ENCODE data around the gene LCP2.
"Not testable (repeated sequence)": the region's sequence is repeated elsewhere in the genome, so short reads cannot be mapped to it uniquely, and the experiment has no call there.

The LCP2 gene

GRCh38 chr5:170269579-170269978 lies 28.0 kb downstream of the LCP2 start:
- peak; percentile 32 for DNase-seq

GRCh38 chr5:170268884-170269283 lies 28.7 kb downstream of the LCP2 start:
- no peak for DNase-seq

DNA sequence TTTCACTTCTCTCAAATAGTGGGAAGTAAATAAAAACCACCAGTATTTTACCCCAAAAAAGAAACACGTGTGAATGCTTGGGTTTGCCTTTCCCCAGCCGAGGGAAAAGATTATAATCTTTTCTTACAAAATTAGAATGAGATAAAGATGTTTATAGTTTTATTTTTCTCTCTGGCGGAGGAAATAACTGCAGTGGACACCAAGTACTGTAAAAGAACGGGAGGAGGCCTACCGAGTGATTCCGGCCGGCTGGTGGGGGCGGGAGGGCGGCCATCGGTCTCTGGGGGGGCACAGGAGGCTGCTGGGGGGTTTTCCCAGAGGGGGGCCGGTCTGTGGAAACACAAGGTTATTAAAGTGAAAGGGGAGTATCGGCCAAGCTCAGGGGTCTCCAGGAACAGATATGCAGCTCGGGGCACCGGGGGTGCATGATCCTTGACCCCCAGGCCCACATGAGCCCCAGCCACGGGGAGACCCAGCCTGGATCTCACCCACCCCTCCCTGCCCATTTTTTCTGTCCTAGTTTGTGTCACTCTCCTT lies 29.4 kb downstream of the LCP2 start:
- no peak for DNase-seq

DNA sequence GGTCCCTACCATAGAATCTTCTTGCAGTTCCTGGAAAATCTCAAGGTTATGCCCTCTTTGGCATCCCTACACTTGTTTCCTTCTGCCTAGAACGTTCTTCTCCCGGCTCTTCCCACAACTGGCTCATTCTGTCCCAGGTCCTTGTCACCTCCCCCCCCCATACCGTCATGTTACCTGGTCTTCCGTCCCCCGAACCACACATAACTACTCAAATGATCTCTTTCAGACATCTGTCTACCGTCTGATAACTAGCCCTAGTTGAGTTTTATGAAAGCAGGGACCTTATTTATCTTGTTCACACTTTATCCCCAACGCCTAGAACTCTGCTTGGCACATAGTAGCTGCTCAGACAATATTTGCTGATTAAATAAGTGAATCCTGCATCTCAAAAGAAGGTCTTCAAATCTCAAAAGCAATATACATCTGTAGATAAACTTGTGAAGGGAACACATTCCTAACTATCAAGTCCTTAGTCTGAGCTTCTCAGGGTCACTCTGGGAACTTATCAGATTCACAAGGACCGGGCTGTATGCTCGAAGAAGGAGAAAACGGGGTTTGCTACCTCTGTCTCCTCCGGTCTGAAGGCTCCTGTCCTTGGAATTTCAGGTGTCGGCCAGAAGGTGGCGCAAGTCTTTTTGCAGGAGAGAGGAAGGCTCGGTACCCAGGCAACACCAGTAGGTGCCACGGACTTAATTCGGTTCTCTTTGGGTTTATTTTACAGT lies 30.0 kb downstream of the LCP2 start:
- DNase-seq: peak; percentile 81

GRCh38 chr5:170266570-170267381 lies 30.8 kb downstream of the LCP2 start:
- peak; percentile 67 for DNase-seq

- no peak for DNase-seq
Measured at GRCh38 chr5:170265522-170265921, 32.1 kb downstream of the LCP2 start.

GRCh38 chr5:170263906-170264305 lies 33.7 kb downstream of the LCP2 start:
- no peak for DNase-seq

DNA sequence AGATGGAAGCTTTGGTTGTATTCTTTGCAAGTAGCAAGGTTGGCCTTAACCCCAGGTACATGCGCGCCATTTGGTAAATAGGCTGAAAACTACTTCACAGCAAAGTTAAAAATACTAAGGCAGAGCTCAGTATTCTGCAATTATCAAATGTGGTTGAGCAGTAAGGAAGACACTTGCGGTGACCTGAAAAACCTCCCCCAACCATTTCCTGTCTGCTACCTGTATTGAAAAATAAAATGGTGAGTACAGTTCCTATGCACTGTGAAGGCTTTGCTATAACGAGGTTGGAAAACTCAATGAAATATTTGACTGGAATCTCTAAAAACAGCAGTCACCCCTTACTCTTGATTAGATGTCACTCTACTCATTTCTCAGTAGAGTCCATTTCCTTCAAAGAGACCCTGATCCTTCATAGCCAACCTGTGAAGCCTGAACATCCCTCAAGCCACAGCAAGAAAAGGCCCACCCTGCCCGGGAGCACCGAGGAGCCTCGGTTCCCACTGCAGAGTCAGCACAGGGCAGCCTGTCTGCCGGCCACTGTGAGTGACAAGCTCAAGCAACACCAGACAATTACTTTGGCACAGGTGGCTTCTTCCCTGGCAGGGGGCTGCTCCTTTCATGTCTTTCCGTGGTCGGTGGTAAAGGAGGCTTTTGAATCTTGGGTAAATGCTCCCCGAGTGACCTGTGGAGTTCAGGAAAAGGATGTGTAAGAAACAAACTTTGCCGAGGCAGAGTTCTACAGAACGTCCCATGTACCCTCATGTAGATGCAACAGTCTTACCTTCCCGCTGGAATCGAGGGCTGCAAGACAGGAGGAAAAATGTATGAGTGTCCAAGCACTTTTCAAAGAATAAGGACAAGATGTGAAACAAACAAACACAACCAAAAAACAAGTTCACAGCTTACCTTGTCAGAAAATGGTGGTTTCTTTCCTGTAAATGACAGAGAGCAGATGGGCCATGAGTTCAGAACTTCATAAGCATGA lies 35.2 kb downstream of the LCP2 start:
- no peak for DNase-seq

DNA sequence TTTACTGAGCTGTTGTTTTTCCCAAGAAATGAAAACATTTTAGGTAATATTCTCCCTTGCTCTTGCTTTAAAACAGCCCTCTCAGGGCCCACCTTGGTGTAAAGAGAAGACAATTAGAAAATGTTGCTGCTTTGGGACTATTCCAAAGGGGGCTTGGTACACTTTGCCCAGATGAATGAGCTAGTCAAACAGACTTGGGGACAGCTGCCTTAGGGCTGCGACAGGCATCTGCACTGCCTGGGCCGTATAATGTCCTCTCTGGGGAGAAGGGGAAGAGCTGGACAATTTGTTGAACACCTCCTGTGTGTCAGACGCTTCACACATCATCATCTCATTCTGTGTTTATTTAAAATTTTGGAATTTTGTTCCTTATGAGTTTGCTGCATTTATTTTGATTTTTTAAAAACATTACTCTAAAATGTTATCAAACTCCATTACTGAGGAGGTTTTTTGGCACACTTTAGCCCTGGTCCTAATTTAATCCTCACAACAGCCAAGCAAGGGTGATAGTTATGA lies 36.0 kb downstream of the LCP2 start:
- DNase-seq: no peak

GRCh38 chr5:170257370-170257769 lies 40.2 kb downstream of the LCP2 start:
- DNase-seq: no peak

GRCh38 chr5:170256571-170256970 lies 41.0 kb downstream of the LCP2 start:
- DNase-seq: no peak

GRCh38 chr5:170254056-170254455 lies 43.5 kb downstream of the LCP2 start:
- peak; percentile 53 for DNase-seq

GRCh38 chr5:170252720-170253350 lies 44.7 kb downstream of the LCP2 start:
- DNase-seq: no peak

DNA sequence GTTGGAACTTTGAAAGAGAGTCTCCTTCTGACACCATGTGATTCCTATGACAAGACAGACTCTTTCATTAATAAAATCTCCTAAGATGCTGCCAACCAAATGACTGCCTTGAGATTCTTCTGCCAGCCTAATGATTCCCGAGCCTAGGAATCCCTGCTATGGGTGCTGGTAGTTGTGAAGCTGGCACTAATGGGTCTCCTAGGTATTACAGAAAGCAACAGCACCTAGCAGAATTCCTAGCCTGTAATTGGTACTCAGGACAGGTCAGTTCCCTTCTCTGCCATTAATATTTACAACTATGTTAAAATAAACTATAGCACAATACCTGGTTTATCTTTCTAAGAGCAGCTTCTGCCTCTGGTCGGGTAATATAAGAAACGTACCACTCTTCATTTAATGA lies 45.5 kb downstream of the LCP2 start:
- DNase-seq: no peak

DNA sequence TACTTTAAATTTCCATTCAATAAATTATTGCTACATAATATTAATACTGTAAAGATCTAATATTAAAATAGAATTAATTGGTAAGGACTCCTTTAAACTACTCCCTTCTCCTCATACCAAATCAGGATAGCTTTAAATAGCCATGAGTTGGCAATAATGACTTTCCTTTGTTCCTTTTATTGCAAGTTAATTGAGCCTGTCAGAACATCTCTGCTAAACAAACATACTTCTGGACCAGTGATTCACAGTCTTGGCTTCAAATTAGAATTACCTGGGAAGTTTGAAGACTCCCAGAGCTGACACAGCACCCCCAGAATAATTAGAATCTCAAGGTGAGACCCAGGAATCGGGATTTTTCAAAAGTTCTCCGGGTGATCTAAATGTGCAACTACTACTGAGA lies 46.1 kb downstream of the LCP2 start:
- no peak for DNase-seq

GRCh38 chr5:170250810-170251317 lies 46.7 kb downstream of the LCP2 start:
- no peak for DNase-seq

GRCh38 chr5:170249355-170249754 lies 48.2 kb downstream of the LCP2 start:
- DNase-seq: no peak

DNA sequence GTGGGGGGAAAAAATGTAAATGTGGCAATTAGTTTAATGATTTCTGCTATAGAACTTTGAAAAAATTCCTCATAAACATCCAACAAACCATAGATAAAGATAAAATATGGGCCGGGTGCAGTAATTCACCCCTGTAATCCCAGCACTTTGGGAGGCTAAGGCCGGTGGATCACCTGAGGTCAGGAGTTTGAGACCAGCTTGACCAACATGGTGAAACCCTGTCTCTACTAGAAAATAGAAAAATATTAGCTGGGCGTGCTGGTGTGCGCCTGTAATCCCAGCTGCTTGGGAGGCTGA lies 48.7 kb downstream of the LCP2 start:
- DNase-seq: not testable (repeated sequence)

GRCh38 chr5:170248172-170248930 lies 49.2 kb downstream of the LCP2 start:
- no peak for DNase-seq

DNA sequence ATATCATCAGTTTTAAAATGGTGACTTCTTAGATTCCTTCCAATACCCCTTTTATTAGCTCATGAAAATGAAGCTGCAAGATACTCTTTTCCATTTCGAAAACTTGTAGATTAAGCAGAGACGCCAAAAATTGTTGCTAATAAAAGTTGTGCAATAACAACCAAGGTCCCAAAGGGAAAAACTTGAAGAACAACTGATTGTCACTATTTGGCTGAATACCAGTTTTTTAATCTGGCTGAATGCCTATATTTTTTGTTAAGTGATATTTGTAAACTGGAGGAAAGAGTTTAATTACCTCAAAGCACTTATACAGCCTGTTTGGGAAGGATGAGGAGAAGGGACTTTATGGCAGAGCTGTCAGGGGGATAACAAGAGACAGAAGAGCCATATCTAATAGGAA lies 50.2 kb downstream of the LCP2 start:
- DNase-seq: no peak

GRCh38 chr5:170246126-170246870 lies 51.3 kb downstream of the LCP2 start:
- DNase-seq: no peak
